GM19395 (cell line): ENCODE data around the gene SWAP70.

Experiments
- ATAC-seq: cut with Tn5 transposase; IDR thresholded peaks from one replicate; pipeline ENCODE4 v1.9.1; 2021; ENCODE audit warnings: mild to moderate bottlenecking, moderate library complexity; ENCODE audit not compliant: unreplicated experiment

Gene SWAP70

DNA sequence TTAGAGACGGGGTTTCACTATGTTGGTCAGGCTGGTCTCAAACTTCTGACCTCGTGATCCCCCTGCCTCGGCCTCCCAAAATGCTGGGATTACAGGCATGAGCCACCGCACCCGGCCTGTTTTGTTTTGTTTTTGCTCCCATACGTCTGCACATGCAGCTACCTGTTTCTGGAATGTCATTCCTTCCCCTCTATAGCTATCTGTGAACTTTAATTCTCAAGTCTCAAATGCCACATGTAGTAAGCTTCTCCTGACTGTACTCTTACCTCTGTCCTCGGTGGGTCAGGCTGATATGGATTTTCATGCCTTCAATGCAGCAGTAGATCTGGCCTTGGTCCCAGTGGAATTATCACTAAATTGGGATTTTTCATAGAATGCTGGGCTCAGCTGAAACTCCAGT is 12.4 kb upstream of the SWAP70 start:
- ATAC-seq: no peak

DNA sequence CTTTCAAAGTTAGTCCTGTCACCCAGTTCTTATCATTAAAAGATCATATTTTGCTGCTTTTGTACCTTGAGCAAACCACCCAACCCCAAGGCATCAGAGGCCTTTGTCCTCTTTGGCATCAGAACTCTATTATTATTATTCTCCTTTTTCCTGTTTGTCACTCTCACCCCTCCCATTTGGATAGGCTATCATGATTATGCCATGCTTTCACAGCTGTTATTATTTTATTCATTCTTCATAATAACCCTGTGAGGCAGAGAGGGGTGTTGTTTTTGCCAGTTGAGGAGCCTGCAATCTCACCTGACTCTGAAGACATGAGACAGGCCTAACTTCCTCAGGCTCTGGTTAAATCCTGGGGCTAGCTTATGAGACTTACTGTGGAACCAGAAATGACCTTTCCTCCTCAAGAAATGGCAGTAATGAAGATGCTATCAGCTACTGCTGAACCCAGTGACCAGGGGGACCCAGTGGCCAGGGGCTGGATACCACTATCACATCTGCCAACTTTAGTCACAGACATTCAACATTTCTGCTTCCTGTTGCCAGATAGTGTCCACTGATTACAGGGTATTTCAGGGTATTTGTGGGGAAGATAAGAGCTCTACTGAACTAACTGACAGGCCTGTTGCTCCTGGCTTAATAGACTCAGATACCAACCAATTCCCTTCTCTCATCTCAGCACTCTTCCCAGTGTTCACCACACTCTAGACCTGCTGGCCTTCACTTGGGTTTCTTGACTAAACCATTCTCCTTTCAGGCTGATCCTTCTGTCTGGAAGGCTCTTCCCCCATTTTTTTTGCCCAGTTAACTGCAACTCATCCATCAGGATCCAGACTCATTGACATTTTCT is 11.8 kb upstream of the SWAP70 start:
- ATAC-seq: no peak

DNA sequence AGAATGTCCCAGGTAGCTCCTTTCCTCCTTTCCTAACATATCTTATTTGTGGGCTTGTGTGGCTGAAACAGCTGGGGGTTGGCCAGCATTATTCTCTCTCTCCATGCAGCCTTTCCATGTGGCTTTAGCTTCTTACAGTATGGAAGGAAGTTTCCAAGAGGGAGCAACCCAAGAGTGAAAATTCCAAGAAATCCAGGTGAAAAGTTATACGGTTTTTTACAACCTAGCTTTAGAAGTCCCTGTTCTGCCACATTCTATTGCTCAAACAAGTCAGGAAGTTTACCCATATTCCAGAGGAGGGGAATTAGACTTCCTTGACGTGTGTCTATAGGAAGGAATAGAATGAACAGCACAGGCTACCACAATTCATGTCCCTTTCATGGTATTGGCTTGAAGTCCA is 10.0 kb upstream of the SWAP70 start:
- ATAC-seq: no peak

DNA sequence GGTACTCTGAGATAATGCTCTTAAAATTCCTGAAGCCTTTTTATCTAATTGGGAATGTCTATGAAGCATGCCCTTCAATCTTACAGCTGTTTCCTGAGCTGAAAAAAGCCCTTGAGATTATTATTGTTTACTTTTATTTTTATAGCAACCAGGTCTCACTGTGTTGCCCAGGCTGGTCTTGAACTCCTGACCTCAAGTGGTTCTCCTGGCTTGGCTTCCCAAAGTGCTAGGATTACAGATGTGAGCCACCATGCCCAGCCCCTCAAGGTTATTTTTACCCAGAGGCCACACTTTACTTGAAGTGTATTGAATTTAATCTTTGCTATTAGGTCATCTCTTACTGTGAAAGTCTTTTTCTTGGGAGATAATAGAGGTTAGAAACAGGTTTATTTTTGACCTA is 7.0 kb upstream of the SWAP70 start:
- no peak for ATAC-seq

DNA sequence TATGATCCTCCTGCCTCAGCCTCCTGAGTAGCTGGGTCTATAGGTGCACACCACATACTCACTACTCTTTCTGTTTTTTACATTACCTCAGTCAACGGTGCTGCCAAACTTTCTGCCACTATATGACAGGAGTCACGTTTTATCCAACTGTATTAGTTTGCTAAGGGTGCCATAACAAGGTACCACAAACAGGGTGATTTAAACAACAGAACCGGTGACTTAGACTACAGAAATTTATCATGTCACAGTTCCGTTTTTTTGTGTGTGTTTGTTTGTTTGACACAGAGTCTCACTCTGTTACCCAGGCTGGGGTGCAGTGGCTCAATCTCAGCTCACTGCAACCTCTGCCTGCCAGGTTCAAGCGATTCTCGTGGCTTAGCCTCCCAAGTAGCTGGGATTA is 6.3 kb upstream of the SWAP70 start:
- no peak for ATAC-seq

DNA sequence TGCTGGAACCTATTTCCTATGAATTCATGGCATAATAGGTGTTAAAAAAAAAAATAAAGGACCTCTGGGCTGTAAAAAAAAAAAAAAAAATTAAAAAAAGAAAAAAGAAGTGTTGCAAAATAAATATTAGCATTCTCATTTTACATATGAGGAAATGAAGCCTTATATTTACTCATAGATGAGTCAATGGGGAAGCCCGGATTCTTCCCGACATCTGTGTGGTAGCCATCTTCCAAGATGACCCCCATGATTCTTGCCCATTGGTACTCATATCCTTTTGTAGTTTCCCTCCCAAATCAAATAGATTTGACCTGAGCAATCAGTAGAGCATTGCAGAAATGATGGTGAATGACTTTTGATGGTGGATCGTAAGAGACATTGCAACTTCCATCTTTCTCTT is 3.0 kb upstream of the SWAP70 start:
- no peak for ATAC-seq

DNA sequence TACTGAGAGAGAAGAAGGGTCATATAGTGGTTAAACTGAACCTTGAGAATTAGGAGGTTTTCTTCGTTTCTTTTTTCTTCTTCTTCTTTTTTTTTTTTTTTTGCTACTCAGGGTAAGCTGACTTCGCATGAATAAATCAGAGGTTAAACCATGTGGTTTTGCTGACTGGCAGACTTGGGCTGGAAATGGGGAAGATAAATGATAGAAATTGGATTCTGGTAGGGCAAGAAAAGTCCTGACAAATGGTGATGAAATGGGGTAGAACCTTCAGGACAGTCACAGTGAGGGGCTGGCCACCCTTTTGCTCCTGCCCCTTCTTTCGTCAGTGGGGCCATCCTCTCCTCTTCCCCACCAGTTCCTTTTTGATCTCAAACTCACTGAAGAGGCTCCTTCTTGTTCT is 1.6 kb upstream of the SWAP70 start:
- no peak for ATAC-seq

DNA sequence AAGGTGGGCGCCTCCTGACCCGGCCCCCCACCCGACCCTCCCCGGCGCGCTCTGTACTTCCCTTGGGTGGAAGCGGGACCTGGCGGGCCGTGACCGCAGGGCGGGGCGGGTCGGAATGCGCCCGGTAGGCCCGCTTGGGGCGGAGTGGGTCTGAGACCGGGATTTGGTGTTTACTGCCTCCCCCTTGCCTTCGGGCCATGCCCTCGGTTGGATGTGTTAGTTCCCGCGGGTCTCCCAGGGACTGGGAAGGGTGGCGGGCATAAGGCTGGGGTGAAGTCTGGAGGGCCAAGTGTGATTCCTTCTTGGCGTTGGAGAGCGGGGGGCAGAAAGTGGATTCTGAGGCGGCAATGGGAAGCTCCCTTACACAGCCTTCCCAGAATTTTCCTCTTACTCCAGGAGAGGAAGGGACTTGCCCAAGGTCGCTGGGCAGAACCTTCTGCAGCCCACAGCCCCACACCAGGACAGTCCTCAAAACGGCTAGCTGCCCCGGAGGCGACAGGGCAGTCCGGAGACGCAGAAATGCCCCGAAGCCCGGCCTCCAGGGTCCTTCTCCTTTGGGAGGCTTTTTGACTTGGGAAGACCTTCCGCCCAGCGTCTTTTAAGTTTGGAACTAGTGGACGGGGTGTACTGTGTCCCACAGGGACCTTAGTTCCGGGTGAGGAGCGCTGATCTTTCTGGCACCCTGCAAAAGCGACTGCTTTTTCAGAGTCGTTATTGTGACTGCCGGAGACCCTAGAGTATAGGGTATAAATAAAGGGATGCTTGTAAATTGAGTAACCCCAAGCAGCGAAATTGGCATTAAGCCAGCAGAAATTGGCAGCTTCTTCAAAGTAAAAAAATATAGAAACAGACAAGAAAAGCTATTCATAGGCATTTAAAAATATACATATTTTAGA is 647 bp downstream of the SWAP70 start:
- peak; percentile 51 for ATAC-seq

DNA sequence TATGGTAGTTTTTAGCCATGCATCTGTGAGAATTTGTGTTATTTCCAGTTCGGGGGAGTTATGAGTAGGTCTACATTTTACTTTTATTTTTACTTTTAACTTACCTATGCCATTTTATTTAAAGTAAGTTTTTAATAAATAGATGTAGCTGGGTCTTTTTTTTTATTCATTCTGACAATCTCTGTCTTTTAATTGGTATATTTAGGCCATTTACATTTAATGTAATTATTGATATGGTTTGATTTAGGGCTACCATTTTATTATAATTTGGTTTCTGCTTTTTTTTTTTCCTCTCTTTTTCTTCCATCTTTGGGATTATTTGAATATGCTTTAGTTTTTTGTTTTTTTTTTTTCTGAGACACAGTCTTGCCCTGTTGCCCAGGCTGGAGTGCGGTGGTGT is 1.9 kb downstream of the SWAP70 start:
- no peak for ATAC-seq

DNA sequence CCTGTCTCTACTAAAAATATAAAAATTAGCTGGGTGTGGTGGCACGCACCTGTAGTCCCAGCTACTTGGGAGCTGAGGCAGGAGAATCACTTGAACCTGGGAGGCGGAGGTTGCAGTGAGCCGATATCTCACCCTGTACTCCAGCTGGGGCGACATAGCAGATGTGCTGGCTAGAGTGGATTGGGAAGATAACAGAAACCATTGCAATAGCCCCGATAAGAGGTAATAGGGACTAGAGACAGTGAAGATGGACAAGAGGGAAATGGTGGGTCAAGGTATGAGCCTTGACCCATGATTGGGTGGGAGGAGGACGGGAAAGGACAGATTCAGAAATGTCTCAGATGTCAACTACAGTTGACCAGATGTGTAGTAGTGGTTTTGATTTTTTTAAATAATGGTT is 6.1 kb downstream of the SWAP70 start:
- ATAC-seq: no peak

DNA sequence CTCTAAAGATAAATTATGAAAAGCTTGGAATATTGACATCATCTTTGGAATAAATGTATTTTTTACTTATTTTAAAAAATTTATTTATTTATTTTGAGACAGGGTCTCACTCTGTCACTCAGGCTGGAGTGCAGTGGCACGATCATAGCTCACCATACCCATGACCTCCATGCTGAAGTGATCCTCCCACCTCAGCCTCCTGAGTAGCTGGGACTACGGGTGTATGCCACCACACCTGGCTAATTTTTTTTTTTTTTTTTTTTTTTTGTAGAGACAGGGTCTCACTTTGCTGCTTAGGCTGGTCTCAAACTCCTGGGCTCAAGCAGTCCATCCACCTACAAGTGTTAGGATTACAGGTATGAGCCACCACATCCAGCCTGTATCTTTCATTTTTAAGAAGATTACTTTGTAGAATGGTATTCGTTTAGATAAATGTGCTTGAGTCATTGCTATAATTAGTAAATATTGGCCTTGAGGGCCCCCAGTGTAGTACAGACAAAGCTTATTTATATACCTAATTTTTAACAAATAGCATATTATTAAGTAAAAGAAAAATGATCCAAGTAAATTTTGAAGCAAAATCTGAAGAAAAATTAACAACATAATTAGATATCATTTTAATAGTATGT is 8.5 kb downstream of the SWAP70 start:
- ATAC-seq: no peak

DNA sequence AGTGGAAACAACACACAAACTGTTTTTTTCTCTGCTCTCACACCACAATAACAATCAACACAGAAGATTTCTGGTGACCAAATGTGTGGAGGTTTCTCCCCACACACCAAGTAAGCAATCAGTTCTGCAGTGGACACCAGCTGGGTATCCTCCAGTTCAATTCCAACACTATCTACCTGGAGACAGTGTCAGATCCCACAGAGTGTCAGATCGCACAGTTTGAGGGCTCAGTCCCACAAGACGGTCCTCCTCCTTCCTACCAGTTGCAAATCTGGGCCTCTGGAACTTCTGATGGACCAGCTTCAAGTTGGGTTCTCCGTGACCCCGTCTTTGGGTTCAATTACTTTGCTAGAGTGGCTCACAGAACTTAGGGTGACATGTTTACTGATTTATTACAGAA is 9.0 kb downstream of the SWAP70 start:
- no peak for ATAC-seq

DNA sequence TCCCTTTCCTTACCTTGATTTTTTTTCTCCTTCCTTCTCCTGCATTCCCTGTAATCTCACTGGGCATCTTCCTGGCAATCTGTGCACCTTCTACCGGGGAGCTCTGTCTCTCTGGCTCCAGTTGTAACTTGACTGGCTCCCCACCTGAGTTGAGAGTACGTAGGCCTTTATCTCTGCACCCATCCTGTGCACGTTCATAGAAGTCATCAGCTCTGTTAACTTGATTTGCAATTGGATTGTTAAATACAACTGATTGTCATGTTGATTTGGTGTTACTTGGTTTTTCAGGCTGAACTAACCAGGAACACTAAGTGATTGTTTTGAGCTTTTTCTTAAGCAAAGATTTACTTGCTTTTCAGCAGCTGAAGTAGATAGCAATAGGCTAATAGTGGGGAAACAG is 11.8 kb downstream of the SWAP70 start:
- no peak for ATAC-seq

DNA sequence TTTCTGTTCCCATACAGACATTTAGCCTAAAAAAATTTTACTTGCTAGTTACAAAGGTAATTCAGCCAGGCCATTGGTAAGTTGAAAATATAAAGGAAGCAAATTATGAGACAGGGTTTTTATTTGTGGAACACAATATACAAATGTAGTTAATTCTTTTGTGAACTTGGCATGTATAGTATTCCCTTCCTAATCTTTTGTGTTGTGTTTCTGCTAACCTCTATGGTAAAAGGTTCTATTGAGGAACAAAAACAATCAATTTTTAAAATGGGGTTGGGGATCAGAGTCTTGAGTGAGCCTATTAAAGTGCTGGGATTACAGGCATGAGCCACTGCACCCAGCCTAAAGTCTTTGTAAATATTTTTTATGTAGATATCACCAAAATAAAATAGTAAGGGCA is 14.1 kb downstream of the SWAP70 start:
- ATAC-seq: no peak

DNA sequence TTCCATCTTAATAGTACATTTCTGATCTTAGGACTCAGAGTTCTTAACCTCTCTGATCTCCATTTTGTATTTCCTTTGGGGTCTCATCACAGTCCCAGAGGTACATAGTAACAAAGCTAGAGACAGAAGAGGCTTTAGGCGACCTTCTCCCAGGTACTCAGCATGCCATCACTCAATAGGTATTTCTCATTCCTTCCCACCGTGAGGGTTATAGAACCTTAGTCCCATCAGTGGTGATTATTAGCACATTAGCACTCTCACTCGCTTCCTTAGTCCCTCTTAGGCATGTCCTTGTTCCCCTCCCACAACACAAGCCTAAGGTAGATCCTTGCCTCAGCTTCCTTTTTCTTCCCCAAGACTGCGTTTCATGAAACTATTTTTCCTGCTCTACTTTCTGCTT is 14.7 kb downstream of the SWAP70 start:
- ATAC-seq: no peak

DNA sequence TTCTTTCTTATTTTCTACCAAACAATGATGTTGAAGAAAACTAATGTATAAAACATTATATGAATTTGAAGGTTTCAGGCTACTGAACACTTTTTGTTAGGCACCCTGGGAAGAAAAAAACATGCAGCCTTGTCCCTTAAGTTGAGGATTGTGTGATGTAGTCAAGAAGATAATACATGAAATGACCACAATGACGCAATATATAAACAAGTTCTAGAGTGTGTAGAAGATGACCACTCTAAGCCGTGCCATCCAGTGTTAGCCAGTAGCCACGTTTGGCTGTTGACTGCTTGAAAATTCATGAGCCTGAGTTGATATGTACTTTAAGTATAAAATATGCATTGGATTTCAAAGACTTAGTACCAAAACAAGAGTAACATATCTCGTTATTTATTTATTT is 16.2 kb downstream of the SWAP70 start:
- ATAC-seq: no peak

DNA sequence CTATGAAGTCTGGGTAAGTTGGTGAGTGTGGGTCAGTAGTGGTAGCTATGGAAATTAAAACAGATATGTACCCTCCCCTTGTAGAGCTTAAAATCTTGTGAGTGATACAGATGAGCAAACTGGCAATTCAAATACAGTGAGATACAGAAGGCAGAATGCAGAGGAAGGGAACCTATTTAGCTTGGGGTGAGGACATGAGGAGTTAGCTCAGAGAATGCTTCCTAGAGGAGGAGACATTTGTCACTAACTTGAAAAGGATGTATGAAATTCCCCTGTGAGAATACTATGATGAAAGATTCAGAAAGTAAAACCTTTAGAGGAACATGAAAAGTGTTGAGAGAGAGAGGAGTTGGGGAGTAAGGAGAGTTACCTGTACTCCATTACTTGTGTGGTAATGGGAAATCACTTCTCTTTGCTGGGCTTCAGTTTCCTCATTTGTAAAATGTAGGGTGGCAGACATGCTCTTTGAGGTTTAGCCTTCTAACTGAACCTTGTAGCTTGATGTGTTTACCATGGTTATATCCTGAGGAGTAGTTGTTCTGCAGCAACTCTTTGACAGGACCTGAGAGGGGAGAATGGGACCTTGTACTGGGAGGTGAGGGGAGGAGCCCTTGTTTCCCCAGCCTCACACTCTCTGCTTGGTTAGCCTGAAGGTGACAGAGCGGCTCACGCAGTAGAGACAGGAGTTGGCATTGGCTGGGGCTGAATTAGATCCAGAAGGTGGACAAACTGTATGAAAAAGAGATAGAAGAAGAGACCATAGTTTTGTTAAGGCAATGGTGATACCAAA is 17.9 kb downstream of the SWAP70 start:
- ATAC-seq: peak; percentile 51

DNA sequence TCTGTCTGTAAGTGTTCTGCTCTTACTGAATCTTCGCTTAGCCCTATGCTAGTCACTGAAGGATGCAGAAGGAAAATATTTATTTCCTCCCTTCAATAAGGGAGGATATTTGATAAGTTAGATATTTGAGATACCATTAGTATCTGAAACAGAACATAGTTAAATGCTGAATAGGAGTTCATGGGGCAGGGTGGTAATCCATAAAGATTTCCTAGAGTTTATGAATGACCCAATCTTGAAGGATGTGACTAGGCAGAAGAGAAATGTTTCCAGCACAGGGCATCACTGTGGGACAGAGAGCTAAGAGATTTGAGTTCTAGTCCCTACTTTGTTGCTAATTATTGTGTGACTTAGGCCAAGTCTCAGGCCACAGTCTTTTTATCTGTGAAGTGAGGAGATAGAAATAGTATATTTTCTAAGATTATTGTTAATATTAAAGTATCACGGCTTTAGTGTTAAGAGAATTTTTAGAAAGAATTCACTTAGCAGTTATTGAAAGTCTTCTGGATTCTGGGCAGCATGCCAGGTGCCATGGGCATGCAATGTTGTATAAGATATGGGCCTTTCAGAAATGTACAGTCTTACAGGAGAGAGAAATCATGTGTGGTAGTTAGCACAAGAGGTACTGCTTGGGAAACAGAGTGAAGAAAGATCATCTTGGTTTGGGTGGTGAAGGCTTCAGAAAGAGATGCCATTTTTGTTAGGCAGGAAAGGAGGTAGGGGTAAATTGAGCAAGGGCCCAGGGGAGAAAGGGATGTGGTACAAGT is 24.0 kb downstream of the SWAP70 start:
- no peak for ATAC-seq

DNA sequence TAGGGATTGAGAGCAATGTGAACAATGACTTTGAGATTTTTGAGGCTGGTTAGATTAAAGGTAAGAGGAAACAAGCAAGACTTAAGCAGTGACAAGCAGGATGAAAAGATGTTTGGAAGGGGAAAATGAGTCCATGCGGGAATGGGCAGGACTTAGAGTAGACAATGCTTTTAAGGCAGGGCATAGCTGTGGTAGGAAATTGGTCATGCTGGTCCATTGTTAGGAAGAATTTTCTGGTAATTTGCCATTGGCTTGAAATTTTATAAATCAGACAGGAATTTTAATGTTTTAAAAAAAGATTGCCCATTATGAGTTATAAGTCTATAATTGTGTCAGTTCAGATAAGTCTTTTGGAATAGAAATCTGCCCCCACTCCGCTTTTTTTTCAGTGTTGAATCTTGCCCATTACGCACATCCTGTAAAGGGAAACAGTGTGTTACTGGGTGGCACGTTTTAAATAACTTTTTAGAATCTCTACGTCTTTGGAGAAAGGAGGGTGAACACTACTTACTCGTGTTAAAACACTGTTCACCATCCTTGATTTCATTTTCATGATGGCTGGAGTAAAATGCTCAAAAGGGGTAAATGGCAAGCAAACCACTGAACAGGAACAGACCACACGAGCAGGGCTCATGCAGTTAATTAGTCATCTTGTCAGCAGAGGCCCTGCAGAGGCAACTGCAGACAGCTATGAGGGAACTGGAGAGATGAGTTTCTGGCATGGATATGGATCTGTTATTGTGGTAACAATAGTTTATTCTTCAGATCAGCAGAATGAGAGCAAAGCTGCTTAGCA is 25.0 kb downstream of the SWAP70 start:
- ATAC-seq: peak; percentile 89
